T-helper 9 cell (primary cell): ENCODE results near the gene GSC.
"Not testable (repeated sequence)": the region's sequence is repeated elsewhere in the genome, so short reads cannot be mapped to it uniquely, and the experiment has no call there.

Source experiments
- DNase-seq: peaks from one replicate; pipeline ENCODE4 v3.0.0-alpha.2; 2020

Gene GSC

DNA sequence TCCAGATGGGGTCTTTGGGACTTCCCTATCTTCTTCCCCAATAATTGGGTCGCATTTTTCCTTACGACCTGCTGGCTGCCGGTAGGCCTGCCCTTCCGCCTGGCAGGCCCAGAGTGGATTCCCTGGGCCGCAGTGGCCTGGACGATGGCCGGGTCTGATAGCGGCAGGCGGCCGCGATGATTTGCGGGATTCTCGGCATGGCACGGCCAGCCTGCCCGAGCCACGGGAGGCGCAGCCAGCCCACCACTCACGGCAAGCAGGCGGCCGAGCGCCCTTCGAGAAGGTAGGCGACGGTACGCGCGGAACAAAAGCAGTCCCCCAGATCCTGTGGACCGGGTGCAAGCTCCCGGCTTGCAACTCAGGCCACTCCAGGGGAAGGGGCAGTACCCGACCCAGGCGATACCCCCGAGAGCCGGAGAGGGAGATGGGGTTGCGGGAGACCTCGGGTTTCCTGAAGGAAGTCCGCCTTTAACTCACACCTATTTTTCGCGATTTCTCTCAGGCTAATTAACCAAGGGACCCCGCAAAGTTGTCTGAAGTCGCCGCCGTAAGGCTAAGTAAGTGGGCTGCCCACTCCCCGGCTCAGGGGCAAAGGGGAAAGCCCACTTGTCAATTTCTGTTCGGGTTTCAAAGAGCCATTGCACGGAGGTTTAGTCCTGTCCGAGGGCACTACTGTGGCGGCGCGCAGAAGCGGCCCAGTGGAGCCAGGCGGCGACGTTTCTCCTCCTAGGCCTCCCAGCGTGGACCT lies 1.4 kb upstream of the GSC start:
- DNase-seq, result no peak

DNA sequence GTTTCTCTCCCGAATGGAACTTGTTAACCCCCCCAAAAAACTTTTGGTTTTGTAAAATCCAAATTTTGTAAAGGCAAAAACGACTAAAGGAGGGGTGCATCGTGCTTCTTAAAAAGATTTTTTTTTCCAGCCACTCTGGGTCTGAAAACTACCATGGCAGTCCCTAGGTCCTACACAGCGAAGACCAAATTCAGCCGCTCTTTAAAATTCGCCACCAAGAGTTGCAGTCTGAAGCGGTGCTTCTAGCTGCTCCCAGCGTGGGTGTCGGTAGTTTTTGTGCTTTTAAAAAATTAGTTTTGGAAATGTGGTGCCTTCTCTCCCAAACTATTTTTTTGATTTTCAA lies 873 bp upstream of the GSC start:
- DNase-seq, result no peak

DNA sequence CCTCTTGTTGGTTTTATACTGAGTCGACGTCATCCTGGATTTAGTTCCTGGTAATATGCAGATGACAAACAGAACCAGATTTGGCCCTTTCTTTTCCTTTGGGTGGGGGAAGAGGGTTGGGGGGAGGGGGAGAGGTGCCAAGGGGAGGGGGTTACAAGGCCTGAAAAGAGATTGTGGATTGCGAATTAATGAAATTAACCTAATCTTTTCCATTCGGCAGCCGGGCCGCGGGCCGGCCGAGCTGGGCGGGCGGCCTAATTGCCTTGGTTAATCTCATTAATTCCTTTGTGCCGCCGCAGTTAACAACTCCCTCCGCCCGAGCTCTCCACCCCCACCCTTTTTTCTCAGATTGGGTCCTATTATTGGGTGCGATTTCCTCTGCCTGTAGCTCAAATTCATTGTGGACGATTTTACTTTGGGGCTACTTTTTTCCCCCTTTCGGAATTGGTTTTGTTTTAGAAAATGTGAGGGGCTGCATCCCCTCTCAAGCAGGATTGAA lies 387 bp upstream of the GSC start:
- no peak for DNase-seq

DNA sequence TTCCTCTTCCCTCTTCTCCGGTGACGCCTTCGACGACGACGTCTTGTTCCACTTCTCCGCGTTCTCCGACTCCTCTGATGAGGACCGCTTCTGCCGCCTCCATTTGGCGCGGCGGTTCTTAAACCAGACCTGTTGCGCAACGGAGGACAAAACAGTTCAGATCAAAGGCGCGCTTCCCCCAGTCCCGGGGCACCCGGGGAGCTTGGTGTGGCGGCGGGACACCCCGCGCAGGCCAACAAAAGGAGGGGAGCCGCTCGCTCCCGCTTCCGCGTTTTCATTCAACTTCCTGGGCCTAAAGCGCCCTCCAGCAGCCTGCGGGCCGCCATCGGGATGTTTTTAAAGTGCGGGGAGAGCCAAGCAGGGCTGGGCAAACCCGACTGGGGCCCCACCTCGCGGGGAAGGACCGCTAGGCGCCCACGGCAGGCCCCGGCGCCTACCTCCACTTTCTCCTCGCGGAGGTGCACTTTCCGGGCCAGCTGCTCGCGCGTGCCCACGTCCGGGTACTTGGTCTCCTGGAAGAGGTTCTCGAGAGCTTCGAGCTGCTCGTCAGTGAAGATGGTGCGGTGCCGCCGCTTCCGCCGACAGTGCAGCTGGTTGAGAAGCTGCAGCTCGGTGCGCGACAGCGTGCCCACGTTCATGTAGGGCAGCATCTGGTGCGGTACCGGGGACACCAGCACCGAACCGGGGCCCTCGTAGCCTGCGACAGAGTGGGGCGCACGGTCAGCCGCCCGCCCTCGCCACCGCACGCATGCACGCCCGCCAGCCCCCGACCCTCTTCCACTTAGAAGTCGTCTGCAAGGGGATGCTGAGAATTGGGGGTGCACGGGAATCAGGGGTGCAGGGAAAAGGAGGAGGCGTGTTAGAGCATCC lies 1.2 kb downstream of the GSC start:
- no peak for DNase-seq

DNA sequence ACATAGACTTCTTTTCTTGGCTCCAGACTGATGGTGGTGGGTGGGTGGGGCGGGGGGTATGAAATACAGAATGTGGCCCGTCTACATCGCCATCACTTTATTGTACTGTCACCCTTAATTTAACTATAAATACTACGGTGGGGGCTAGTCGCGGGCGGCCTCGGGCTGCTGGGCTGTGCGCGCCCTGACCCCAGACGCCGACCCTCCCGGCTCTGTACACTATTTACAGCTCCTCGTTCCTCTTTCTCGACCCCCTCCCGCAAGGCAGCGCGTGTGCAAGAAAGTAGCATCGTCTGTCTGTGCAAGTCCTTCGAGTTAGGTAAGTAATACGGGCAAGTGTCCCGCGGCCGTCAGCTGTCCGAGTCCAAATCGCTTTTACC lies 1.8 kb downstream of the GSC start:
- DNase-seq, result no peak

DNA sequence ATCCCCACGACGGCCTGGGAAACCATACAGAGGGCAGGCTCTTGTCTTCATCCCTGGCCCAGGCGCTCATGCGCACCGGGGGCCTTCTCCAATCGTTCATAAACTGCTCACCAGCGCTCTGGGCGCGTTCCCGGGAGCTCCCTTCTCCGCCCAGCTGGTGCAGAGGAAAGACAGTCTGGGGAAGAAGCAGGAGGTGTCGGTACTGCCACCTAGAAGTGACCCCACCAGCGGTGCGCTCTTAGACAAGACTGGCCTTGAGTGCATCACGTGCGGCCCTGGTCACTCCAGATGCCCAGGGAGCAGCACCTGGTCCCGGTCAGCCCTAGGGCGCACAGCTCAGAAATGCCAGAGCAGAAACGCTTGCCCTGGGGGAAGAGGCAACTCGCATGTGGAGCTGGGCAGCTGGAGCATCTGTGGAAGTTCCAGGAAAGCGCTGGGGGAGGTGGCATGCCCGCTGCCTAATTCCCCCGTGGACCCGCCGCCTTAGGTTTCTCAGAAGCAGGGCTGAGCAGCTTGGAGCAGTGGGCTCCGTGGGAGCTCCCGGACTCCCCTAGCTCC lies 2.5 kb downstream of the GSC start:
- DNase-seq, result no peak

DNA sequence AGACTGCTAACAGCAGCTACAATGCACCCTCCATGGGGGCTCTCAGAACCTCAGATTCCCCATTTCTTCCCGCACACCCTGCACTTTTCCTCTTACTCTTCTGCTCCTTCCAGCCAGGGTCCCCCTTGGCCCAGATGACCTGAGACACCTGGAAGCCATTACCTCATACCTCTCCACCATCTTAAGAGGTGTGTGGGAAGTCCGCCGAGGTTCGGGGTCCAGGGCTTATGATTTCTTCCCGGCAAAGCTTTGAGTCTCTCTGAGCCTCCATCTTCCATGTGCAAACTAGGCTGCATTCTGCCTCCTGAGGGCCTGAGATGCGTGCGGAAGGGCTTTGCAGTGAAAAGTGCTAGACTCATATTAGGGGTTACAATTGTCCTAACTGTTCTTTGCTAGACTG lies 5.3 kb downstream of the GSC start:
- DNase-seq, result no peak

DNA sequence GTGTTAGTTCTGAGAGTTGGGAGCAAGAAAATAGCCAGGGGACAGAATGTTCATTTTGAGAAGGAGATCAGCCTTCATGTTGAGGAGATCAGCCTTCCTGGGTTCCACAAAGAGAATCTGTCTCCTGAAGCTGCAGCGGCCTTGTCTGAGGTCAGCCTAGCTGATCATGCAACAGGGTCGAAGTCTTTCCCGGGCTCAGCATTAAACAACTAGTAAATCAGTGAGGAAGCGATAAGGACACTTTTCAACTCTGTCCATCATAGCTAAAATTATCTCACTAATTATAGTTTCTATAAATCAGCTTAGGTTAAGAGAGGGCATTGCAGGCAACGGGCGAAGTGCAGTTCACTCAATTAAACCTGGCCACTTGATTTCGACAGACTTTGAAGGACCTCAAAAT lies 7.5 kb downstream of the GSC start:
- DNase-seq, result no peak

DNA sequence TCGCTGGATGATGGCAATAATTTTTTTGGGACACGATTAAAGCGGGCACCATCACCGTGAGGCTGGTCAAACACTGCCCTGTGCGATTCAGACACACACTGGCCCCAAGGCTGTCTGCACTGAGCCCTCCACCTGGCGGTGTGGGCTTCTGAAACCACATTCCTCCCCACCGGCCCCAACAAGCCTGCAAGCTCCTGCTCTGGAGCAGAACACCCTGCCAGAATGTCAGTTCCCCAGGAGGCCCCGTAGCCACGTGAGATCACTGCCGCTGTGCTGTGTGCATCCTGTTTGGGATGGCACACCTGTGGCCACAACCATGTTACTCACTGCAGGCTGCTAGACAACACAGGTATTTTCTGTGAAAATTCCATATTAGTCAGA lies 7.9 kb downstream of the GSC start:
- no peak for DNase-seq

DNA sequence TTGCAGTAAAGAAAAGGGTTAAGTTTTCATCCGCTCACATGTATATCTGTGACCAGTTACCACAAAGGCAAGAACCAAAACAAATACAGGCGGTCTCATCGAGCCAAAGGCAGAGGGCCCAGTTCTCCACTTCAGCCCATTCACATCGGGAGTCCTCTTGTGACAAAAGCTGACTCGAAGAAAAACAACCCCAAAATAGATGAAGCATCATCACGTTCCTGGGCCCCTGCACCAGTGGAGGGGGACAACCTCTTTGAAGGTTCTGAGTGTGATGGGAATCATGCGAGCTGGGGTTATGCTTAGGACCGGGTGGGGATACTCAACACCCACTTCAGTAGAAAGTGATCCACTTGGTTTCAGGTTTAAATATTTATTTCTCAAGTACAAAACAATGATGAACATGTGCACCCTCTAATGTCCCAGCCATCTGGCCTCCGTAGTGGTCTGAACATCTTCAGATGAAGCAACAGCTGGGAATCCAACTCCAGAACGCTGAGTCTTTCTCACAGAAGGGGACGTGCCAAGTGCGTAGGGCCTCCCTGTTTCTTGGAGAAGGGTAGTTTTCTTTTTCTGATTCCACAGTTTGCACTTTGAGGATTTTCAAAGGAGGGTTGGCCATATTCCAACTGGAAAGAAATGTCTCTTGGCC lies 8.4 kb downstream of the GSC start:
- no peak for DNase-seq

DNA sequence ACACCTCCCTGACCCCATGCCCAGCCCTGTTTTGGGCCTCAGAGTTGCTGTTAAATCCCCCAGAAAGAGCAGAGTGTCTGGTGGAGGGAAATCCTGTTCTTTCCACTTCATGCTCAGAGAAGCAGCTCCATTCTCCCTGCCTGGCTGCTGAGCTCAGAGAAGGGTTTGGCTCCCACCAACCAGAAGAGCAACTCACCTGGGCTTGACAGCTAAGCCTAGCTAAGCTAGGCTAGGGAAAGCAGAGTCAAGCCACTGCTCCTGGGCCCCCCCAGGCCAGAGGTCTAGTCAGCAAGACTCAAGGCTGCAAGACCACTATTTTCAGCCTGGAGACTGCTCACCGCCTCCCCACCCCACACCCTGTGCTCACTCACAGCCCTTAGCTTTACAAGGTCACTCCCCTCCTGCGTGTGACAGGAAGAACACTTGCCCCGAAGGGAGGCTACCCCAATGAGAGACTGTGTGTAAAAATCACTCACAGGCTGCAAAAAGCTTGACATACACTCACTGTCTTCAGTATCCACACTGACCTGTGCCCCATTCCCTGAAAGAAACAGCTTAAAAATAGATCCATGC lies 13.5 kb downstream of the GSC start:
- DNase-seq, result no peak

DNA sequence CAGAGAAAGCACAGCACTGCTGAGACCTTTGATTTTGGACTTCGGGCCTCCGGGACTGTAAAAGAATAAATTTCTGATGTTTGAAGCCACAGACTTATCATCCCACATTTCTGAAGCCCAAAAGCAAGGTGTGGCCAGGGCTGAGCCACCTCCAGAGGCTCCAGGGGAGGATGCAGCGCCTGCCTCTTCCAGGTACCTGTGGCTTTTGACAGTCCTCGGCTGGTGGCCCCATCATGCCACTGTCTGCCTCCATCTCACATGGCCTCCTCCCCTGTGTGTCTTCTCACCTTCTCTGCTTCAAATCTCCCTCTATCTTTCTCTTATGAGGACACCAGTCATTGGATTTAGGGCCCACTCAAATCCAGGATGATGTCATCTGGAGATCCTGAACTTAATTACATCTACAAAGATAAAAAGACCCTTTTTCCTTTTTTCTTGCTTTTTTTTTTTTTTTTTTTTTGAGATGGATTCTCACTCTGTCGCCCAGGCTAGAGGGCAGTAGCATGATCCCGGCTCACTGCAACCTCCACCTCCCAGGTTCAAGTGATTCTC lies 15.4 kb downstream of the GSC start:
- DNase-seq, result no peak

DNA sequence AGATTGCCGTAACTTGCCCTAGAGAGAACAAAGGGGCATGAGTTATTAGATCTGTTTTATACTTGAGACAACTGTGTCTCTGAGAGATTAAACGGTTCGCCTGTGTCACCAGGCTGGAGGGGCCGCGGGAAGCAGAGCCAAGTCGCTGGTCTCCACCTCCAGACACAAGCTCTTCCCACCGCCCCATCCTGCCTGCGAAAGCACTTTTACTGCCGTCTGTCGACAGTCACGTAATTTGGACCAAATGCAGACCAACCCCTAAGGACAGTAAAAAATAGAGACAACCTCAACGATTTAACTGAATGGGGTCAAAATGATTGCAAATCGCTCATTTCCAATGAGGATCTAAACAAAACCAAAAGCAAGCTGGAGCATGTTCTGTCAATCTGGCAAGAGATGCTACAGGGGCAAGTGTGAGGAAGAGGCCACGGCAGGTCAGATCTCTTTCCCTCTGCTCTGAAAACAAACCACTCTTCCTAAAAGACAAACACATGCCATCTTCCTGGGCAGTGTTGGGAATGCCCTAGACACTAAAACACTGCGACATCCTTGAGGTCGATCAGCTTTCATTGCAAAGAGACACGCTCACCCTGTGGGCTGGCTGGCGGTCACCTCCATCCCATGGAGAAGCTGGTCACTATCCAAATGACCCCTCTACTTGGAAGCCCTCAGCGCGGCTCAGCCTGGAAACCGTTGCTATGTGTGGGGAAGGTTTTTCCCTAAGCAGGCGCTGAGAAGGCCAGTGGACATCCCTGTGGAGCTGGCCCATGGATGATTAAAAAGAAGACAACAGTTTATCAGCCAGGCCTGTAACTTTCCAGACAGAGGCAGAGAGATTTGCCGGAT lies 17.1 kb downstream of the GSC start:
- DNase-seq, result no peak

DNA sequence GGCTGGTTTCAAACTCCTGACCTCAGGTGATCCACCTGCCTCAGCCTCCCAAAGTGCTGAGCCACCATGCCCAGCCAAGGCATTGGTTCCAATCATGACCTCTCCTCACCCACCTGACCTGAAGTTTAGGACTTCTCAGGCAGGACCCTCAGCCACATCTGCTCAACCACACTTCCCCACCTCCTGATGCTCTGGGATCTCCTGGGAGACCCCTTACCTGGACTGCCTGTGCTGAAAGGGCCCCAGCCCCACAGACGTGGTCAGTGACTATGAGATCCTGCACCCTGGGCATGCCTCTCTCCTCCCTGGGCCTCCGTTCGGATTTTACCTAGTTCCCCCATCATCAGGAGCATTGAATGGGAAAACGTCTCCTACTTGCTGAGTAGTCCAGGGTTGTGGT lies 18.0 kb downstream of the GSC start:
- no peak for DNase-seq

DNA sequence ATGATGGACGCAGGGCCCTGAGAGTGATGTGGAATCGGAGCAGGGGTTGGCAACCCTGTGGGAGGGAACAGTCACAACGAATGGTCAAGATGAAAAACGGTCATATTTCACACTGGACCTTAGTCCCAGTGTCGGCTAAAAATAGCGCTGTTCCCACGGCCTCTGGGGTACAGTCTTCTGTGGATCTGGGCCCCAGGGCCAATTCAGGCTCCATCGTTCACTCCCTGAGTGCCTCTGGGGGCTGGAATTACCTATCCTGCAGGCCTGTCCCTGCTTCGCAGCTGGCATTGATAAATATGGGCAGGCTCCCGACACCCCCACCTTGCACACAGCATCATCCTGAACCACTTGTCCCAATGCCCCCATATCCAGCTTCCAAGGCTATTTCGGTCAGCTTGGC lies 18.6 kb downstream of the GSC start:
- no peak for DNase-seq

DNA sequence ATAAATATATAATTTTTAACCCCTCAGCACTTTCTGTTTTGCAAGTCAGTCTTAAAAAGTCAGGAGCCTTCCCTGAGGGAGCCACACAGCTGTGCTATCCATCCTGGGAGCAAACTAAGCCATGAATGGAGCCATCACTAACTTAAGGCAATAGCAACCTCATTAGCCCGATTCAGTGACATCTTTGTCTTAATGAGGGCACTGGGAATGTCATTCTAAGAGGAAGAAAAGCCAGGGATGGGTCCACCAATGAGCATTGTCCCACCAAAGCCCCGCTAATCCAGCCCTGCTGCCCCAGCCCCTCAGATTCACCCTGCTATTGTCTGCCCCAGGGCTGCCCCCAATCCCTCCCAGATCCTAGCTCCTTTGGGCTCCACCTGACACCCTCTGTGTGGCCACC lies 19.5 kb downstream of the GSC start:
- no peak for DNase-seq

DNA sequence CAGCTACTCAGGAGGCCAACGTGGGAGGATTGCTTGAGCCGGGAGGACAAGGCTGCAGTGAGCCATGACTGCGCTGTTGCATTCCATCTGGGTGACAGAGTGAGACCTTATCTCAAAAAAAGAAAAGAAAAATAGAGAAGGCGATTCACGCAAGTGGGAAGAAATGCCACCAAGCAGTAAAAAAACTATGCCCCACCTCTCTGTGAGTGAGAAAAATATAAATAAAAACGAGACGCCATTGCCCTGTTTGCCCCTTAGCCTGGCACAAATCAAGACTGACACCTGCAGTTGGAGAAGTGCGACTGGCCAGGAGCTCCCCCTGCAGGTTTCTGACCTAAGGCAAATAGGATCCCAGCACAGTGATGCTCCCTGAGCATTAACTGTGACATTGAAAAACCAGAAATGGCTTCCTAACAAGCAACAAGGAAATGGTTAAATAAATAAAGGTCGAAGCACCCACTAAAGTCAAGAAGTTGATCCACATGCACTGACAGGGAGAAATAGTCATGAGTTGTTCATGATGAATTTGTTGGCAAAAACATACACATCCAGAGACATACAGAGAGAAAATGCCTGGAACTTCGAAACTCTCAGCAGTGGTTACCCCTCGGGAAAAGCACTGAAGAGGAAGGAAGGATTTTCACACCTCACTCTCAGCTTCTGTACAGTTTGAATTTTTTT lies 21.1 kb downstream of the GSC start:
- DNase-seq, result no peak

DNA sequence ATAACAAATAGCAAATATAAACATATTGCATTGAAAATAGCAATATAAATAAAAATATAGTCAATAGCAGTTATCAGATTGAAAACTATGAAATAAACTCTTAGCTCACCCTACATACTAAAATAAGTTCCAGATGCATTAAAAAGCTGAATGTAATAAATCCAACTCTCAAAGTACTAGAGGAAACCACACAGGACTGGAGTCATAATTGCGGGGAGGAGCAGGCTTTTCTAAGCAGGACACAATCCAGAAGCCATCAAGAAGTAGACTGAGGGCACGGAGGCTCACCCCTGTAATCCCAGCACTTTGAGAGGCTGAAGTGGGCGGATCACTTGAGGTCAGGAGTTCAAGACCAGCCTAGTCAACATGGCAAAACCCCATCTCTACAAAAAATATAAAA lies 22.2 kb downstream of the GSC start:
- no peak for DNase-seq

DNA sequence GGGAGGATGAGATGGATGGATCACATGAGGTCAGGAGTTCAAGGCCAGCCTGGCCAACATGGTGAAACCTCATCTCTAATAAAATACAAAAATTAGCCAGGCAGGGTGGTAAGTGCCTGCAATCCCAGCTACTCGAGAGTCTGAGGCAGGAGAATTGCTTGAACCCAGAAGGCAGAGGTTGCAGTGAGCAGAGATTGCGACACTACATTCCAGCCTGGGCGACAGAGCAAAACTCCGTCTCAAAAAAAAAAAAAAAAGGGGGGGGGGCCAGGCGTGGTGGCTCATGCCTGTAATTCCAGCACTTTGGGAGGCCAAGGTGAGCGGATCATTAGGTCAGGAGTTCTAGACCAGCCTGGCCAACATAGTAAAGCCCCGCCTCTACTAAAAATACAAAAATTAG lies 22.8 kb downstream of the GSC start:
- DNase-seq, result not testable (repeated sequence)

DNA sequence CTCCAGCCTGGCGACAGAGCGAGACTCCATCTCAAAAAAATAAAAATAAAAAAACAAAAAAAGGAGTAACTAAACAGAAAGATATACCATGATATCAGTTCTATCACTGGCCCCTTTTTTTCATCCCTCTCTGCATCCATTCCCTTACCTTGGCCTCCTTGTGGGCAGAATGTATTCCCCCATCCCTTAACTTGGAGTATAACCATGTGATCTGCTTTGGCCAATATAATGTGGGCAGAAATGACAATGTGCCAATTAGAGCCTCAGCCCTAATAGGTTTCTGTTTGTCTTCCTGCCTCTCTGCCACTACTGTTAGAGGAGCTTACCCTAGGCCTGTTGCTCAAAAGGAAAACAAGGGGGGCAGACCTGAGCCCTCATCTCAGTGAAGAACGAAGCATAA lies 23.8 kb downstream of the GSC start:
- DNase-seq, result no peak

DNA sequence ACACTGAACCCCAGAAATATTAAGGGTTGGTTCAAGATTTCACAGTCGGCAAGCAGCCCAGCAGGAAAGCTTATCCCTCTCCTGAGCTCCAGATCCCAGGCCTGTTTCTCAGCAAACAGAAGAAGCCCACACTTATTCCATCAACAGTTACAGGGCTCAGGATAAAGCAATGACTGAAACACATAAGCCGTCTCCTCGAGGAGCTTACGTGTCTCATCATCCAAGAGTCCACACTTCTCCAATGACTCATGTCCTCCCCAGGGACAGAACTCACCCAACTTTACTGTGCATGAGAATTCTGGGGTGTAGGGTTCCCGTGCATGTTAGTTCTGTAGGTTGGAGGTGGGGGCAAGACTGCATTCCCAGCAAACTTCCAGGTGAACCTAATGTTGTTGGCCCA lies 31.2 kb downstream of the GSC start:
- no peak for DNase-seq
